CD4-positive, alpha-beta T cell (primary cell): ENCODE results near the gene SPDYE6. TPM values are rescaled to one million over a fixed set of nuclear protein-coding genes. Genes with fewer than 3 reads are reported as not detected.

Source experiments
- ATAC-seq: fragments of 200-7000 bp; cut with Tn5 transposase; one replicate; pipeline ENCODE4 v1.10.0; 2022; ENCODE audit warnings: mild to moderate bottlenecking; ENCODE audit not compliant: poor library complexity
- CTCF ChIA-PET: fragments of 350-600 bp; sonication (Branson Sonifier 250); formaldehyde crosslinking; loops from one replicate; lab custom pipeline; 2021; ENCODE audit warnings: antibody characterized with exemption, inconsistent platforms; lab: Charles Lee
- POLR2A ChIA-PET: fragments of 350-600 bp; sonication (Branson Sonifier 250); formaldehyde crosslinking; loops from one replicate; lab custom pipeline; 2021; ENCODE audit warnings: antibody characterized with exemption, inconsistent platforms; lab: Charles Lee
- DNase-seq, 14 experiments: peaks; one replicate each; pipeline ENCODE4 v3.0.0-alpha.2; 2013 to 2020; ENCODE audit warnings: mixed read lengths in 2 of 14
- H3K27ac ChIP-seq, 2 donors: one replicate each; pipeline versions ENCODE4 v1.5.1 to v1.7.0; 2013; ENCODE audit warnings: low read length in 2 of 2, low read depth in 1 of 2, mild to moderate bottlenecking in 1 of 2
- H3K27me3 ChIP-seq, 2 experiments: 1 replicate in 1 of 2; 2 replicates in 1 of 2; pipeline versions ENCODE4 v1.6.1 to v1.7.0; 2013; ENCODE audit warnings: low read length in 2 of 2, control low read depth in 1 of 2, mild to moderate bottlenecking in 1 of 2, moderate library complexity in 1 of 2; ENCODE audit not compliant: insufficient read depth in 2 of 2, control insufficient read depth in 1 of 2
- H3K36me3 ChIP-seq: one replicate; pipeline ENCODE4 v1.6.1; 2013; ENCODE audit warnings: low read length, control low read depth; ENCODE audit not compliant: insufficient read depth
- H3K4me1 ChIP-seq: one replicate; pipeline ENCODE4 v1.6.1; 2013; ENCODE audit warnings: low read length, control low read depth; ENCODE audit not compliant: insufficient read depth
- H3K4me3 ChIP-seq: one replicate; pipeline ENCODE4 v1.5.1; 2013; ENCODE audit warnings: mild to moderate bottlenecking, low read length, moderate library complexity
- H3K9me3 ChIP-seq, 2 experiments: 1 replicate in 1 of 2; 2 replicates in 1 of 2; pipeline versions ENCODE4 v1.6.1 to v1.7.0; 2013; ENCODE audit warnings: low read length in 2 of 2, mild to moderate bottlenecking in 2 of 2, control low read depth in 1 of 2, moderate library complexity in 1 of 2; ENCODE audit not compliant: control insufficient read depth in 1 of 2, insufficient read depth in 1 of 2
- H3K27ac Mint-ChIP-seq: one replicate; pipeline ENCODE4 v1.8.0; 2020; ENCODE audit warnings: mixed read lengths
- H3K27me3 Mint-ChIP-seq: one replicate; pipeline ENCODE4 v1.8.0; 2021; ENCODE audit warnings: mixed read lengths
- H3K36me3 Mint-ChIP-seq: one replicate; pipeline ENCODE4 v1.8.0; 2021; ENCODE audit warnings: low read depth, mixed read lengths
- H3K4me1 Mint-ChIP-seq: one replicate; pipeline ENCODE4 v1.8.0; 2021; ENCODE audit warnings: low read depth, mixed read lengths
- H3K4me3 Mint-ChIP-seq: one replicate; pipeline ENCODE4 v1.8.0; 2020; ENCODE audit warnings: mild to moderate bottlenecking, mixed read lengths
- H3K9me3 Mint-ChIP-seq: one replicate; pipeline ENCODE4 v1.8.0; 2020; ENCODE audit warnings: mixed read lengths
- CTCF ChIP-seq: fragments of 200-600 bp; IDR thresholded peaks from one replicate; pipeline ENCODE4 v1.8.0; 2022; ENCODE audit warnings: antibody characterized with exemption, mild to moderate bottlenecking
- intact Hi-C, 2 experiments: fragments of 100-400 bp; cut with DNase I in 1 of 2; cut with micrococcal nuclease in 1 of 2; formaldehyde crosslinking; loops; one replicate each; pipeline versions ENCODE4 v1.15.1 to v1.9.0; 2023 to 2025; cut with DNase I, micrococcal nuclease
- total RNA-seq, 174 experiments: library from RNA in 2 of 174; stranded (reverse) in 2 of 174; gene quantifications; one replicate each; pipeline ENCODE4 v1.2.3 and lab custom pipeline; 2021 to 2026

SPDYE6 gene
- total RNA-seq, 2 experiments from 2014 or later, result not detected

- DNase-seq (no peak), ATAC-seq (no peak)
- H3K4me1 ChIP-seq, result no peaks in the 10 kb centered on the region
- H3K27me3 Mint-ChIP-seq, result no peaks in the 10 kb centered on the region
- H3K4me3 ChIP-seq, result no peak overlapping the region
- intact Hi-C loops, result no loop called here
- H3K4me3 Mint-ChIP-seq, result no peak overlapping the region
- ChIA-PET POLR2A (no interaction called here), CTCF (no interaction called here)
- no peak for TF ChIP-seq CTCF
- no peaks in the 10 kb centered on the region for H3K36me3 Mint-ChIP-seq
- H3K27me3 ChIP-seq, result no peaks in the 10 kb centered on the region
- no peaks in the 10 kb centered on the region for H3K9me3 Mint-ChIP-seq
- H3K36me3 ChIP-seq, result no peaks in the 10 kb centered on the region
- H3K27ac Mint-ChIP-seq, result no peak overlapping the region
- no peak overlapping the region for H3K27ac ChIP-seq
- no peaks in the 10 kb centered on the region for H3K9me3 ChIP-seq
- no peaks in the 10 kb centered on the region for H3K4me1 Mint-ChIP-seq
These were observed 42.1 kb downstream of the SPDYE6 start for GRCh38 chr7:102313997-102314780.

GRCh38 chr7:102312317-102312716, 43.9 kb downstream of the SPDYE6 start:
- Histone ChIP-seq H3K27me3 (no peaks in the 10 kb centered on the region), H3K27ac (no peak overlapping the region), H3K4me3 (no peak overlapping the region), H3K9me3 (no peaks in the 10 kb centered on the region), H3K4me1 (peaks cover 4% of the 10 kb centered on the region), H3K36me3 (no peaks in the 10 kb centered on the region)
- H3K27ac Mint-ChIP-seq, result no peak overlapping the region
- DNase-seq, result no peak
- H3K27me3 Mint-ChIP-seq, result no peaks in the 10 kb centered on the region
- no peaks in the 10 kb centered on the region for H3K4me1 Mint-ChIP-seq
- no peak overlapping the region for H3K4me3 Mint-ChIP-seq
- ChIA-PET POLR2A (no interaction called here), CTCF (no interaction called here)
- intact Hi-C loops, result no loop called here
- H3K36me3 Mint-ChIP-seq, result no peaks in the 10 kb centered on the region
- no peak for TF ChIP-seq CTCF
- ATAC-seq, result no peak
- H3K9me3 Mint-ChIP-seq, result no peaks in the 10 kb centered on the region

GRCh38 chr7:102310414-102310815, 45.8 kb downstream of the SPDYE6 start:
- no peak for TF ChIP-seq CTCF
- Mint-ChIP-seq H3K27ac (no peak overlapping the region), H3K36me3 (no peaks in the 10 kb centered on the region), H3K9me3 (no peaks in the 10 kb centered on the region), H3K4me3 (no peak overlapping the region), H3K27me3 (no peaks in the 10 kb centered on the region), H3K4me1 (no peaks in the 10 kb centered on the region)
- no peak overlapping the region for H3K27ac ChIP-seq
- ChIA-PET CTCF (no interaction called here), POLR2A (no interaction called here)
- H3K36me3 ChIP-seq, result no peaks in the 10 kb centered on the region
- no peak for DNase-seq
- H3K9me3 ChIP-seq, result no peaks in the 10 kb centered on the region
- intact Hi-C loops, result no loop called here
- H3K4me3 ChIP-seq, result no peak overlapping the region
- no peaks in the 10 kb centered on the region for H3K27me3 ChIP-seq
- ATAC-seq, result no peak
- peaks cover 15% of the 10 kb centered on the region for H3K4me1 ChIP-seq
